GM23248 (cell line): ENCODE measurements around the gene RPL13.

Experiments
- EZH2 ChIP-seq: fragments of 200-600 bp; sonication (generic); IDR thresholded peaks from 2 replicates; pipeline ENCODE4 v1.6.1; 2018; ENCODE audit warnings: antibody characterized with exemption, mild to moderate bottlenecking; ENCODE audit not compliant: insufficient read depth, poor library complexity, severe bottlenecking
- EZH2phosphoT487 ChIP-seq: fragments of 200-600 bp; sonication (generic); IDR thresholded peaks from 2 replicates; pipeline ENCODE4 v1.6.1; 2018; ENCODE audit warnings: antibody characterized with exemption, moderate library complexity, mild to moderate bottlenecking, low read depth; ENCODE audit not compliant: insufficient read depth

- no peak for TF ChIP-seq EZH2
- no peak for TF ChIP-seq EZH2phosphoT487
Measured at GRCh38 chr16:89570342-89570923, 10.0 kb downstream of the RPL13 start.
